ENCODE results near the gene ARHGAP8.

DNA sequence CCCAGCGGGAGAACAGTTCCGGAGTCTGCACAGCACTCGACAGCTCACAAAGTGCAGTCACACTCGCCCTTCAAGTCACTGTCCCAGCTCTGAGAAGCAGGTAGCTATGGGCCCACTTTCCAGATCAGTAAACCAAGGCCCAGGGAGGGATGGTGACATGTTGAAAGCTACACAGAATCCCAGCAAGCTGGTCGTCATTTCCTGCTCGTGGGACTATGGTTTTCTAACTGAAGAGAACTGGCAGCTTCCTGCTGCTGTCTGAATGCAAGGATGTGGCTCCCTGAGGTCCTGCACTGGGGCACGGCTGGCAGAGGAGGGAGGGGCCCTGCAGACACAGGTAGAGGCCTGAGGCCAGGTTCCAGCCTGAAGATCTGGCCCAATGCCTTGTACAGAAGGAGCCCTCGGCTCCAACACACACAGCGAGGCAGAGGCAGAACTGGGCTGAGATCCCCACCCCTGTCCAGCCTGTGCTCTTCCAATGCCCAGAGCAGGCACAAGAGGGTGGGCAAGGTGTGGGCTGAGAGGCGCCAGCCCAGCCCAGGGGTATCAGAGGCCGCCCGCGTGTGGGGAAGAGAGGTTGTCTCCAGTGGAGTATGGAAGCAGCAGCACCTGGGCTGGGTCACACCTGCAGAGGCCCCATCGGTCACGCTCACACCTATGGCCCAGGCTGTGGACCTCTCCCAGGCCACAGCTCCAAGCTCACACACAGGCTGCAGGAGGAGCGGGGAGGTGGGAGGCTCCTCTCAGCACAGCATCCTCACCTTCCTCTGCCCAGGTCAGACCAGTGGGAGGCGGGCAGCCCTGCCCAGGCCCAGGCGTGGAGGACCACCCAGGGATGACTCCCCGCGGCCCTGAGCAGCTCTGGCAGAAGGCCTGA, 138.3 kb downstream of the ARHGAP8 start:
- TF ChIP-seq, protein P1, sequence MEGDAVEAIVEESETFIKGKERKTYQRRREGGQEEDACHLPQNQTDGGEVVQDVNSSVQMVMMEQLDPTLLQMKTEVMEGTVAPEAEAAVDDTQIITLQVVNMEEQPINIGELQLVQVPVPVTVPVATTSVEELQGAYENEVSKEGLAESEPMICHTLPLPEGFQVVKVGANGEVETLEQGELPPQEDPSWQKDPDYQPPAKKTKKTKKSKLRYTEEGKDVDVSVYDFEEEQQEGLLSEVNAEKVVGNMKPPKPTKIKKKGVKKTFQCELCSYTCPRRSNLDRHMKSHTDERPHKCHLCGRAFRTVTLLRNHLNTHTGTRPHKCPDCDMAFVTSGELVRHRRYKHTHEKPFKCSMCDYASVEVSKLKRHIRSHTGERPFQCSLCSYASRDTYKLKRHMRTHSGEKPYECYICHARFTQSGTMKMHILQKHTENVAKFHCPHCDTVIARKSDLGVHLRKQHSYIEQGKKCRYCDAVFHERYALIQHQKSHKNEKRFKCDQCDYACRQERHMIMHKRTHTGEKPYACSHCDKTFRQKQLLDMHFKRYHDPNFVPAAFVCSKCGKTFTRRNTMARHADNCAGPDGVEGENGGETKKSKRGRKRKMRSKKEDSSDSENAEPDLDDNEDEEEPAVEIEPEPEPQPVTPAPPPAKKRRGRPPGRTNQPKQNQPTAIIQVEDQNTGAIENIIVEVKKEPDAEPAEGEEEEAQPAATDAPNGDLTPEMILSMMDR (conservative IDR thresholded peaks at IDR 0.05; ENCODE audit: low read length), result no peak
- TF ChIP-seq EZH2phosphoT487 (IDR thresholded peaks at IDR 0.05; ENCODE audit: borderline replicate concordance, low read depth, low read length), result no peak
